ENCODE measurements around the gene SPDYE6. TPM values are rescaled to one million over a fixed set of nuclear protein-coding genes. Genes with fewer than 3 reads are reported as not detected.

SPDYE6 gene
- total RNA-seq, 1 experiment from 2014 or later: not detected

Other genes with a start within 250 kb of the SPDYE6 start
- gene SH2B2, start 69.6 kb downstream of the SPDYE6 start, total RNA-seq (2014; rRNA removed; shearing (Covaris generic)): 2.0 and 2.5 TPM in 2 replicates
- 27.1 and 33.5 TPM in 2 replicates for gene PRKRIP1, start 39.9 kb upstream of the SPDYE6 start, total RNA-seq (2014; rRNA removed; shearing (Covaris generic))
- 67.6 and 77.9 TPM in 2 replicates for gene ORAI2, start 77.1 kb upstream of the SPDYE6 start, total RNA-seq (2014; rRNA removed; shearing (Covaris generic))
- gene ALKBH4, start 108.4 kb upstream of the SPDYE6 start, total RNA-seq (2014; rRNA removed; shearing (Covaris generic)): 15.3 and 20.8 TPM in 2 replicates
- gene LRWD1, start 108.5 kb upstream of the SPDYE6 start, total RNA-seq (2014; rRNA removed; shearing (Covaris generic)): 43.6 and 52.0 TPM in 2 replicates
- 45.6 and 52.1 TPM in 2 replicates for gene POLR2J, start 122.5 kb upstream of the SPDYE6 start, total RNA-seq (2014; rRNA removed; shearing (Covaris generic))
- 0.07 and 3.9 TPM in 2 replicates for gene RASA4B, start 161.3 kb upstream of the SPDYE6 start, total RNA-seq (2014; rRNA removed; shearing (Covaris generic))
- 0.12 and 1.00 TPM in 2 replicates for gene UPK3BL2, start 187.3 kb upstream of the SPDYE6 start, total RNA-seq (2014; rRNA removed; shearing (Covaris generic))
- 0.10 TPM in 1 of 2 replicates, not detected in the other for gene SPDYE2, start 194.8 kb upstream of the SPDYE6 start, total RNA-seq (2014; rRNA removed; shearing (Covaris generic))
- gene POLR2J3, start 216.1 kb upstream of the SPDYE6 start, total RNA-seq (2014; rRNA removed; shearing (Covaris generic)): 8.6 and 14.1 TPM in 2 replicates

All from A172 (cell line).